PFSK-1 (cell line): ENCODE measurements around the gene GAS2L3.

Experiments used
- FOXP2 ChIP-seq: optimal IDR thresholded peaks from 2 replicates; pipeline ENCODE3; 2011; ENCODE audit warnings: borderline replicate concordance, control low read depth, inconsistent platforms; ENCODE audit not compliant: insufficient read depth; ENCODE audit errors: extremely low read length, extremely low read depth
- POLR2AphosphoS5 ChIP-seq: IDR thresholded peaks from 2 replicates; pipeline ENCODE4 v1.6.1; 2012; ENCODE audit warnings: low read depth, mild to moderate bottlenecking, control low read depth, low read length, moderate library complexity
- SIN3A ChIP-seq: IDR thresholded peaks from 2 replicates; pipeline ENCODE4 v1.6.1; 2012; ENCODE audit warnings: mild to moderate bottlenecking, low read length, moderate library complexity, borderline replicate concordance; ENCODE audit not compliant: insufficient read depth
- TAF1 ChIP-seq: IDR thresholded peaks from 2 replicates; pipeline ENCODE4 v1.6.1; 2012; ENCODE audit warnings: low read length, control low read depth, borderline replicate concordance; ENCODE audit not compliant: insufficient read depth
- TF ChIP-seq, protein P1 (sequence below), 2 experiments: IDR thresholded peaks; 2 replicates each; pipeline versions ENCODE4 v1.6.1 to v1.8.0; 2011 to 2012; ENCODE audit warnings: low read depth in 2 of 2, low read length in 2 of 2, control low read depth in 1 of 2, inconsistent platforms in 1 of 2, mild to moderate bottlenecking in 1 of 2, moderate library complexity in 1 of 2; ENCODE audit not compliant: insufficient read depth in 1 of 2

Gene GAS2L3

DNA sequence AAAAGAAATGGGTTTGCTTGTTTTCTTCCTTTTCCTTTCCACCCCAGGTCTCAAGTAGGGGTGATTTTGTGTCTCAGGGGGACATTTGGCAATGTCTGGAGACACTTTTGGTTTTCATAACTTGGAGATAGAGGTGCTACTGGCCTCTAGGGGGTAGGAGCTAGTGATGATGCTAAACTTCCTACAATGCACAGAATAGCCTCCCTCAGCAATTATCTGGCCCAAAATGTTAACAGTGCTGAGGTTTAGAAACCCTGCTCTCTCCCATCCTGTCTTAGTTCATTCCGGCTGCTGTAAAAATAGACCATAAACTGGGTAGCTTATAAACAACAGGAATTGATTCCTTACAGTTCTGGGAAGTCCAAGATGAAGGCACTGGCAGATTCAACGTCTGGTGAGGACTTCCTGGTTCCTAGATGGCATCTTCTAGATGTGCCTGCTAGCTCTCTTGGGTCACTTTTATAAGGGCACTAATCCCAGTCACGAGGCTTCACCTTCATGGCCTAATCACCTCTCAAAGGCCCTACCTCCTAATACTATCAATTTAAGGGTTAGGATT is 7.4 kb upstream of the GAS2L3 start:
- TF ChIP-seq SIN3A = no peak
- TF ChIP-seq, protein P1, sequence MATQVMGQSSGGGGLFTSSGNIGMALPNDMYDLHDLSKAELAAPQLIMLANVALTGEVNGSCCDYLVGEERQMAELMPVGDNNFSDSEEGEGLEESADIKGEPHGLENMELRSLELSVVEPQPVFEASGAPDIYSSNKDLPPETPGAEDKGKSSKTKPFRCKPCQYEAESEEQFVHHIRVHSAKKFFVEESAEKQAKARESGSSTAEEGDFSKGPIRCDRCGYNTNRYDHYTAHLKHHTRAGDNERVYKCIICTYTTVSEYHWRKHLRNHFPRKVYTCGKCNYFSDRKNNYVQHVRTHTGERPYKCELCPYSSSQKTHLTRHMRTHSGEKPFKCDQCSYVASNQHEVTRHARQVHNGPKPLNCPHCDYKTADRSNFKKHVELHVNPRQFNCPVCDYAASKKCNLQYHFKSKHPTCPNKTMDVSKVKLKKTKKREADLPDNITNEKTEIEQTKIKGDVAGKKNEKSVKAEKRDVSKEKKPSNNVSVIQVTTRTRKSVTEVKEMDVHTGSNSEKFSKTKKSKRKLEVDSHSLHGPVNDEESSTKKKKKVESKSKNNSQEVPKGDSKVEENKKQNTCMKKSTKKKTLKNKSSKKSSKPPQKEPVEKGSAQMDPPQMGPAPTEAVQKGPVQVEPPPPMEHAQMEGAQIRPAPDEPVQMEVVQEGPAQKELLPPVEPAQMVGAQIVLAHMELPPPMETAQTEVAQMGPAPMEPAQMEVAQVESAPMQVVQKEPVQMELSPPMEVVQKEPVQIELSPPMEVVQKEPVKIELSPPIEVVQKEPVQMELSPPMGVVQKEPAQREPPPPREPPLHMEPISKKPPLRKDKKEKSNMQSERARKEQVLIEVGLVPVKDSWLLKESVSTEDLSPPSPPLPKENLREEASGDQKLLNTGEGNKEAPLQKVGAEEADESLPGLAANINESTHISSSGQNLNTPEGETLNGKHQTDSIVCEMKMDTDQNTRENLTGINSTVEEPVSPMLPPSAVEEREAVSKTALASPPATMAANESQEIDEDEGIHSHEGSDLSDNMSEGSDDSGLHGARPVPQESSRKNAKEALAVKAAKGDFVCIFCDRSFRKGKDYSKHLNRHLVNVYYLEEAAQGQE (IDR thresholded peaks at IDR 0.05; ENCODE audit: insufficient read depth in 1 of 2, low read depth in 2 of 2, low read length in 2 of 2) = no peak
- TF ChIP-seq TAF1 = no peak

DNA sequence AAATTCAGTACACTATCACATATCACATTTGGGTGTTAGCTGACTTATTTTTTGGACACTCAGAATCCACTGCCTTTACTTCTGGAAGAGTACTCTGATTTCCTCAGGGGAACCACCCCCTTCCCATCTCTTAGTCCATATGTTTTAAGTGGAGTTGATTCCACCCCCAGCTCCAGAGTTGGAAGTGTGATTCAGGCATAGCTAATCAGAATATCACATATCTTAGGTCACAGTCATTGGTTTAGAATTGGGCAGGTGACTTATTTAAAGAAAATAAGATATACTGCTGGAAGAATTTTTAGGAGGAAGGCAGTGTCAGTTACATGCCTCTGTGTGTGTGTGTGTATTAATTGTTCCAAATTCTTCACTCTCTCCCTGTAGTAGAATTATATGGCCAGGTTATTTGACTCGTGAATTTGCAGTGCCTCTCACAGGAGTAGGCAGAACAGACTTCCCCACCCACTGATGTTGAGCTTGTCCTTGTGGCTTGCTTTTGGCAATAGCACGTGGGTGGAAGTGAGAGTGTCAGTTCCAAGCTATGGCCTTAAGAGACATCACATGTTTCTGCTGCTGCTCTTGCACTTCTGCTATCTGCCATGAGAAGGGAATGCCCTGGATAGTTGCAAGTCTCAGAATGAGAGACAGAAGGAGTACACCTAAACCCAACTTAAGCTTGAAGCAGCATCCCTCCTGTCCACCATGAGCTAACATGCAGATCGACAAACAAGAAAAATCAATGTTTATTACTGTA is 6.4 kb upstream of the GAS2L3 start:
- no peak for TF ChIP-seq SIN3A
- TF ChIP-seq, protein P1 (IDR thresholded peaks at IDR 0.05; ENCODE audit: insufficient read depth in 1 of 2, low read depth in 2 of 2, low read length in 2 of 2) = no peak
- no peak for TF ChIP-seq TAF1
- no peak for TF ChIP-seq POLR2AphosphoS5
- TF ChIP-seq FOXP2 = no peak

DNA sequence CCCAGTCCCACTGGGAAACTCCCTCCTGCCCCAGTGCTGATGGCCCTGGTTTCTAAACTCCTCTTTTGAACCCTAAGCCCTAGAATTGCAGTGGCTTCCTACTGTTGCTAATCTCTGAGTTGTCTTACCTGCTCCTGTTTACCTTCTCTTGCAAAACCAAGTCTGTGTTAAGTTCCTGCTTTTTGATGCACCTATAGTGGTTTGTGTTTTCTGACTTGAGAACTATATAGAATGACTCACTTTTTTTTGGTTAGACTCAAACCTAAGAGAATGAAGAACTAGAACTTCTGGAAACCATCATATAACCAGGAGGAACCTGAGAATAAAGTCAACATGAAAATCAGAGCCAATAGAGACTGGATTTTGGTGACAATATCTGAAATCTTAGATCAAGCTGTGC is 5.5 kb upstream of the GAS2L3 start:
- TF ChIP-seq SIN3A (no peak), TAF1 (no peak), FOXP2 (no peak), POLR2AphosphoS5 (no peak)
- TF ChIP-seq, protein P1 (IDR thresholded peaks at IDR 0.05; ENCODE audit: insufficient read depth in 1 of 2, low read depth in 2 of 2, low read length in 2 of 2) = no peak

DNA sequence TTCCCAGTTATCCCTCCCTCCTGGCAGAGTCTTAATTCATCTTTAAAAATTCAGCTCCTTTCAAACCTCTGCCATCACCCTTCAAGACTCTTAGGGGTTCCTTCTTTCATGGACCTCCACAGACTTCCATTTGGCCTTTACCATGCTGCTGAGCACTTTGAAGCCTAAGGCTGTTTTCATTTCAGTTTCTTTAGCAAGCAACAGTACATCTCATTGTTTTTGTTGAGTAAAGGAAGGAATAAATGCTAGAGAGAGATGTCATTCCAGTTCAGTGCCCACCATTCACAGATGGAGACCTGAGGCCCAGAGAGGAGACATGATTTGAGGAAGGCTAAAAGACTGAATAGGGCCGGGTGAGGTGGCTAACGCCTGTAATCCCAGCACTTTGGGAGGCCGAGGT is 1.3 kb upstream of the GAS2L3 start:
- no peak for TF ChIP-seq SIN3A
- no peak for TF ChIP-seq FOXP2
- TF ChIP-seq TAF1 = no peak
- no peak for TF ChIP-seq POLR2AphosphoS5
- TF ChIP-seq, protein P1 (IDR thresholded peaks at IDR 0.05; ENCODE audit: insufficient read depth in 1 of 2, low read depth in 2 of 2, low read length in 2 of 2) = no peak
